OCI-LY7 (cell line): ENCODE results near the gene FAM193A.

Experiments used
- CTCF ChIP-seq: fragments of 200-600 bp; sonication (generic); conservative IDR thresholded peaks from 2 replicates; pipeline ENCODE4 v1.5.1; 2014; ENCODE audit warnings: mild to moderate bottlenecking, antibody characterized with exemption, low read length, moderate library complexity, mixed read lengths
- EZH2phosphoT487 ChIP-seq: fragments of 200-600 bp; sonication (generic); IDR thresholded peaks from 2 replicates; pipeline ENCODE4 v1.6.1; 2018; ENCODE audit warnings: low read depth, borderline replicate concordance, mild to moderate bottlenecking, mixed run types, antibody characterized with exemption, low read length, moderate library complexity, mixed read lengths

- no peak for TF ChIP-seq CTCF
- no peak for TF ChIP-seq EZH2phosphoT487
These were observed 43.5 kb downstream of the FAM193A start for GRCh38 chr4:2579910-2580309.
